Sigmoid colon (tissue), 7 donors: Measurements from ENCODE around the gene SIM1. TPM values are rescaled to one million over a fixed set of nuclear protein-coding genes. Genes with fewer than 3 reads are reported as not detected.

Experiments used
- DNase-seq: peaks from one replicate; pipeline ENCODE4 v3.0.0-alpha.2; 2019
- H3K27ac ChIP-seq, 4 donors: fragments of 200-600 bp; sonication (generic); one replicate each; pipeline ENCODE4 v1.5.1; 2016 to 2019; ENCODE audit warnings: mild to moderate bottlenecking in 1 of 4
- H3K27me3 ChIP-seq, 3 donors: fragments of 200-600 bp; sonication (generic); one replicate each; pipeline ENCODE4 v1.5.1; 2019; ENCODE audit warnings: mild to moderate bottlenecking in 1 of 3
- H3K36me3 ChIP-seq, 4 donors: fragments of 200-600 bp; sonication (generic); one replicate each; pipeline ENCODE4 v1.5.1; 2016 to 2019
- H3K4me1 ChIP-seq, 4 donors: fragments of 200-600 bp; sonication (generic); one replicate each; pipeline ENCODE4 v1.5.1; 2017 to 2019
- H3K4me3 ChIP-seq, 4 donors: fragments of 200-600 bp; sonication (generic); one replicate each; pipeline ENCODE4 v1.5.1; 2017 to 2019; ENCODE audit warnings: mild to moderate bottlenecking in 2 of 4, moderate library complexity in 1 of 4
- H3K9me3 ChIP-seq, 4 donors: fragments of 200-600 bp in 3 of 4; sonication (generic) in 3 of 4; one replicate each; pipeline versions ENCODE4 v1.5.1 to v1.6.1; 2013 to 2019
- CTCF ChIP-seq, 4 experiments: fragments of 450-650 bp in 3 of 4; fragments of 200-600 bp in 1 of 4; IDR thresholded peaks; one replicate each; pipeline ENCODE4 v1.5.1; 2016 to 2019; ENCODE audit warnings: antibody characterized with exemption in 4 of 4, mild to moderate bottlenecking in 3 of 4, moderate library complexity in 2 of 4
- EP300 ChIP-seq, 4 donors: sonication (generic); formaldehyde crosslinking; IDR thresholded peaks; one replicate each; pipeline ENCODE4 v1.6.1; 2017; ENCODE audit warnings: antibody characterized with exemption in 4 of 4
- POLR2A ChIP-seq, 2 donors: fragments of 450-650 bp; IDR thresholded peaks; one replicate each; pipeline ENCODE4 v1.6.1; 2016; ENCODE audit warnings: antibody characterized with exemption in 2 of 2, mild to moderate bottlenecking in 2 of 2, moderate library complexity in 2 of 2
- POLR2AphosphoS5 ChIP-seq, 4 donors: sonication (generic); formaldehyde crosslinking; IDR thresholded peaks; one replicate each; pipeline ENCODE4 v1.6.1; 2017; ENCODE audit warnings: antibody characterized with exemption in 4 of 4
- WGBS, 2 donors: extraction: QIAGEN DNeasy Blood & Tissue Kit; methylation state at CpG; one replicate each; pipeline ENCODE4 v1.1.7; 2013; 5-methylcytosine and 5-hydroxymethylcytosine counted together
- intact Hi-C: fragments of 100-400 bp; cut with DNase I; formaldehyde crosslinking; loops from one replicate; pipeline ENCODE4 v1.15.1; 2023
- polyA plus RNA-seq, 3 donors: library from polyadenylated mRNA; stranded (reverse); fragments of 200-250 nt; gene quantifications; one replicate each; pipeline ENCODE4 v1.2.3, GENCODE V29; 2013
- total RNA-seq, 4 donors: library from RNA; depleted of rRNA; stranded (reverse); fragments of >200 nt; gene quantifications; one replicate each; pipeline ENCODE4 v1.1.0, GENCODE V29; 2016
- donor health status: healthy with polysubstance abuse.
- donor health status: Bipolar disorder and iron deficiency.
- donor health status: healthy.

The SIM1 gene
- total and polyA plus RNA-seq, 7 donors, result not detected

DNA sequence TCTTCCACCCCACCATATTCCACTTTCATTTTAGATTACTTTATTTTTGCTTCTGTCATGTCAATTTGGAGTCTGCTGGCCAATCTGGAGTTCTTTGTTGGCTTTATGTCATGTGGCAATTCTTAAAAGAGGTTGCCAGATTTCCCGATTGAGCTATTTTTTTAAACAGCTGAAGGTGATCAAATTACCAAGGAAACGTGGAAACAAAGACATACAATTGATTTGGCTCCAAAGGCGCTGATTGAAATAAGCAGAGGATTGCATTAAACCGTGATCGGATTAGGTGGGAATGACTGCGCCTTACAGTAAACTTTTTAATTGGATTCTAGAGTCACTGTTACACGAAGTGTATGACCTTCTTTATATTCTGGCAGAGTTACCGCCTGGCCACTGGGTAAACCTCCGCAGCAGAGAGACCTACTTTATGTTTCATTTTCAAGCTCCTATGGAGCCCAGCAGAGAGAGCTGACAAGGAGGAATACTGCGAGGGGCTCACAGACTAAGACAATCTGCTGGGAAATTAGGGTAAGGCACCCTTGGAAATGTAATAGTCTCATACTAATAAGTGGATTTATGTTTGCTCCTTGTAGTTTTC lies 37.9 kb downstream of the SIM1 start:
- H3K27me3 ChIP-seq, result peaks cover 0 to 7% (median 0%) of the 10 kb centered on the region in 3 donors
- 80 to 83% methylated on average over 10 of the region's 10 CpGs for WGBS, 2 donors
- no peak overlapping the region for H3K4me3 ChIP-seq
- H3K27ac ChIP-seq, result no peak overlapping the region
- no peaks in the 10 kb centered on the region for H3K36me3 ChIP-seq
- intact Hi-C loops, result no loop called here
- TF ChIP-seq POLR2A (IDR thresholded peaks at IDR 0.05) (no peak), EP300 (IDR thresholded peaks at IDR 0.05) (no peak), CTCF (IDR thresholded peaks at IDR 0.05) (no peak), POLR2AphosphoS5 (IDR thresholded peaks at IDR 0.05) (no peak)
- H3K4me1 ChIP-seq, result no peaks in the 10 kb centered on the region
- no peak for DNase-seq
- no peaks in the 10 kb centered on the region for H3K9me3 ChIP-seq

DNA sequence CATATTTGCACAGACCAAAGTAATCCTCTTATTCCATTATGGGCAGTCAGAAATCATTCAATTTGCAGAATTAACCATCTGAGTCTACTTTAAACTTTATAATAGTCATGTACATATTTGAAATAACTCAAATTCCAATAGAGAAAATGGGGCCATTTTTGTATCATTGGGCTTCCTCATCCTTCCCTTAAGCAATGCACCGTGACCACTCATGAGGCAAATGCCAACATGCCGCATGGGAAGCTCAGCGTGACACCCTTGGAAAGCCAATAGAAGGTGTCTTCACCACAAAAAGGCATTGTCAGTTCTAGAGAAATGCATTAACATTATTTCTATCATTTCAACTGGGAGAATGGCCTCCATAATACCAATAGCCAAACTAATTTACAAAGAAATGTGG lies 38.5 kb downstream of the SIM1 start:
- H3K27me3 ChIP-seq, result peaks cover 0 to 7% (median 0%) of the 10 kb centered on the region in 3 donors
- DNase-seq, result no peak
- no peaks in the 10 kb centered on the region for H3K9me3 ChIP-seq
- no peak overlapping the region for H3K27ac ChIP-seq
- TF ChIP-seq EP300 (IDR thresholded peaks at IDR 0.05) (no peak), POLR2AphosphoS5 (IDR thresholded peaks at IDR 0.05) (no peak), CTCF (IDR thresholded peaks at IDR 0.05) (no peak), POLR2A (IDR thresholded peaks at IDR 0.05) (no peak)
- intact Hi-C loops, result no loop called here
- H3K36me3 ChIP-seq, result no peaks in the 10 kb centered on the region
- WGBS, 2 donors, result 95 to 96% methylated on average over 3 of the region's 3 CpGs
- H3K4me3 ChIP-seq, result no peak overlapping the region
- H3K4me1 ChIP-seq, result no peaks in the 10 kb centered on the region

GRCh38 chr6:100420711-100421110 lies 44.0 kb downstream of the SIM1 start:
- Histone ChIP-seq H3K27me3 (no peaks in the 10 kb centered on the region), H3K27ac (no peak overlapping the region), H3K36me3 (no peaks in the 10 kb centered on the region), H3K4me1 (no peaks in the 10 kb centered on the region), H3K9me3 (no peaks in the 10 kb centered on the region), H3K4me3 (no peak overlapping the region)
- no peak for DNase-seq
- no peak for TF ChIP-seq CTCF (IDR thresholded peaks at IDR 0.05)
- no peak for TF ChIP-seq POLR2A (IDR thresholded peaks at IDR 0.05)
- no peak for TF ChIP-seq POLR2AphosphoS5 (IDR thresholded peaks at IDR 0.05)
- no peak for TF ChIP-seq EP300 (IDR thresholded peaks at IDR 0.05)
- WGBS, 2 donors, result 38 to 41% methylated on average over 3 of the region's 3 CpGs
- intact Hi-C loops, result no loop called here

GRCh38 chr6:100417036-100417435 lies 47.7 kb downstream of the SIM1 start:
- Histone ChIP-seq H3K27me3 (peaks cover 0 to 1% (median 0%) of the 10 kb centered on the region in 3 donors), H3K4me1 (no peaks in the 10 kb centered on the region), H3K9me3 (no peaks in the 10 kb centered on the region), H3K27ac (no peak overlapping the region), H3K36me3 (no peaks in the 10 kb centered on the region), H3K4me3 (no peak overlapping the region)
- DNase-seq, result no peak
- 31 to 67% methylated on average over 3 of the region's 3 CpGs for WGBS, 2 donors
- TF ChIP-seq EP300 (IDR thresholded peaks at IDR 0.05) (no peak), CTCF (IDR thresholded peaks at IDR 0.05) (no peak), POLR2AphosphoS5 (IDR thresholded peaks at IDR 0.05) (no peak), POLR2A (IDR thresholded peaks at IDR 0.05) (no peak)
- intact Hi-C loops, result no loop called here

DNA sequence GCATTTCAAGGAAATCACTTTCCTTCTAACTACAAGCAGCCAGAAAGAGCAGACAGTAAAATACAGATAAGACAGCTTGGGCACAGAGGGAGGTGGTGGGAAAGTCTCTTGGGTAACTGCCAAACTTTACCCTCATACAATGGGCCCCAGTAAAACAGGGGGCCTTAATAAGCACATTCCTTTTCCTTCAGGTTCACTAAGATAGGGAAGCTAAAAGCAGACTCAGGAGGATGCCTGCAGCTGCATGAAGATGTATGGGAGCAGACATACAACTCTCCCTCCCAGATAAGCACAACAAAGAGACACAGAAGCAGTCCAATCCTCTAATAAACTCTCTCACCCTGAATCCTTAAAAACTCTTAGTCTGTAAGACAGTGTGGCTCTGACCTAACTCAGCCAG lies 49.0 kb downstream of the SIM1 start:
- Histone ChIP-seq H3K4me3 (no peak overlapping the region), H3K27ac (no peak overlapping the region), H3K9me3 (no peaks in the 10 kb centered on the region), H3K36me3 (no peaks in the 10 kb centered on the region), H3K27me3 (peaks cover 0 to 5% (median 0%) of the 10 kb centered on the region in 3 donors), H3K4me1 (no peaks in the 10 kb centered on the region)
- no peak for DNase-seq
- intact Hi-C loops, result no loop called here
- TF ChIP-seq CTCF (IDR thresholded peaks at IDR 0.05), result no peak
- no peak for TF ChIP-seq EP300 (IDR thresholded peaks at IDR 0.05)
- TF ChIP-seq POLR2A (IDR thresholded peaks at IDR 0.05), result no peak
- TF ChIP-seq POLR2AphosphoS5 (IDR thresholded peaks at IDR 0.05), result no peak
